ENCODE results near the gene HS6ST2.

The HS6ST2 gene

DNA sequence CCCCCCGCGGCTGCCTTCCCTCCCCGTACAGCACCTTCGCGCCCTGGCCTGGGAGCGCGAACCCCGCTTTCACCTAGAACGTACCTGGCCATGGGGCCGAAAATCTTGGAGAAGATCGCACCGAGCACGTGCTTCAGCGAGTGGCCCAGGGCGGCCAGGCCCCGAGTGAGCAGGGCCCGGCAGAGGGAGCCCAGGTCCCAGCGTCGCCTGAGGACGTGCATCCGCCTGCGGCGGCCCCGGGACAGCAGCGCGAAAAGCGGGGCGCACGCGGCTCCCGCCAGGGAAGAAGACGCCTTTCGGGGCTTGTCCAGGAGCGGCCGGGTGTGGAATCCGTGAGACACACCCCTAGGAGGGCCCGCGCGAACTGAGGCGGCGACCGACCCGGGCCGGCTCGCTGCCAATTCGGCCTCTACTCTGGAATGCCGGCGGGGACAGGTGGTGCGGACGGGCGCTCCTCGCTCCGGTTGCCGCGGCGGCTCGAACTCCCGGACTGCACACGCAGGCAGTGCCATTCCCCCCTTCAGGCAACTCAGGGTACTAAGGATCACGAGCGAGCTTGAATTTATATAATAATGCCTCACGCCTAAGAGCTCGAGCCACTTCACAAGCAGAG lies at the start of gene HS6ST2:
TSS of gene HS6ST2 (minus strand) at position 539 of the 613 bp plus-strand sequence.
- no peak for DNase-seq (ENCODE audit: extremely low spot score)
- CTCF ChIA-PET, result no interaction called here
- POLR2A ChIA-PET, result no interaction called here
- TF ChIP-seq, protein P1, sequence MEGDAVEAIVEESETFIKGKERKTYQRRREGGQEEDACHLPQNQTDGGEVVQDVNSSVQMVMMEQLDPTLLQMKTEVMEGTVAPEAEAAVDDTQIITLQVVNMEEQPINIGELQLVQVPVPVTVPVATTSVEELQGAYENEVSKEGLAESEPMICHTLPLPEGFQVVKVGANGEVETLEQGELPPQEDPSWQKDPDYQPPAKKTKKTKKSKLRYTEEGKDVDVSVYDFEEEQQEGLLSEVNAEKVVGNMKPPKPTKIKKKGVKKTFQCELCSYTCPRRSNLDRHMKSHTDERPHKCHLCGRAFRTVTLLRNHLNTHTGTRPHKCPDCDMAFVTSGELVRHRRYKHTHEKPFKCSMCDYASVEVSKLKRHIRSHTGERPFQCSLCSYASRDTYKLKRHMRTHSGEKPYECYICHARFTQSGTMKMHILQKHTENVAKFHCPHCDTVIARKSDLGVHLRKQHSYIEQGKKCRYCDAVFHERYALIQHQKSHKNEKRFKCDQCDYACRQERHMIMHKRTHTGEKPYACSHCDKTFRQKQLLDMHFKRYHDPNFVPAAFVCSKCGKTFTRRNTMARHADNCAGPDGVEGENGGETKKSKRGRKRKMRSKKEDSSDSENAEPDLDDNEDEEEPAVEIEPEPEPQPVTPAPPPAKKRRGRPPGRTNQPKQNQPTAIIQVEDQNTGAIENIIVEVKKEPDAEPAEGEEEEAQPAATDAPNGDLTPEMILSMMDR (IDR thresholded peaks at IDR 0.05; ENCODE audit: control extremely low read depth, extremely low read depth, low read depth, missing control alignments), result no peak

DNA sequence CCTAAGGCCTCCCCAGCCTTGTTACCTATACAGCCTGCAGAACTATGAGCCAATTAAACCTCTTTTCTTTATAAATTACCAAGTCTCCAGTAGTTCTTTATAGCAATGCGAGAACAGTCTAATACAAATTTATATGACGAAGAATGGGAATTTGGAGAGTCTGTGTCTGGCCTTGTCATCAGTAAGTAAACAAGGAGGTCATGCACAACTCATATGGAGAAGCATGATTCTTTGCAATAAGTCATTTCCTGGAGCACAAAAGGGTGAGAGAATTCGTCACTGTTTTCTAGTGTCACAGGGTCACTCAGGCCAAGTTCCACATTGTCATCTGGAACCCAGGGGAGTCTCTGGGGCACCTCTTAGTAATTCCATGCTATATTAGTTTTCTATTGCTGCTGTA lies 49.0 kb upstream of the HS6ST2 start:
- ChIA-PET CTCF (no interaction called here), POLR2A (no interaction called here)
- DNase-seq (ENCODE audit: extremely low spot score), result no peak
- TF ChIP-seq, protein P1 (IDR thresholded peaks at IDR 0.05; ENCODE audit: control extremely low read depth, extremely low read depth, low read depth, missing control alignments), result no peak

DNA sequence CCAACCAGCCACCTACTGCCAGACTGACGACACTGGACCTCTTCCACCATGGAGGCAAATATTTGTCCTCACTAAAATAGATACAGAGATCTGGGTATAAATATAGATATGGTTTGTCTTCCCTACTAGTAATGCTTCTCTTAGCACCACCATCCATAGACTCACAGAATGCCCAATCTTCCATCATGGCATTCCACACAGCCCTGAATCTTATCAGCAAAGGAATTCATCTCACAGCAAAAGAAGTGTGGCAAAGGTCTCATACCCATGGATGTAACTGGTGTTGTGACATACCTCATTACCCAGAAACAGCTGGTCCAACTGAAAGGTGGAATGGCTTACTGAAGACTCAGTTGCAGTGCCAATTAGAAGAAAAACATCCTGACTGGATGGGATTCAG lies 47.2 kb upstream of the HS6ST2 start:
- ChIA-PET CTCF (interaction anchor here (1.1 to 1.8 kb wide), 2 partner anchors 9 to 665 kb away, joined by 5 to 7 read pairs; no protein-coding TSS in a partner anchor), POLR2A (no interaction called here)
- DNase-seq (ENCODE audit: extremely low spot score), result no peak
- TF ChIP-seq, protein P1 (IDR thresholded peaks at IDR 0.05; ENCODE audit: control extremely low read depth, extremely low read depth, low read depth, missing control alignments), result no peak

DNA sequence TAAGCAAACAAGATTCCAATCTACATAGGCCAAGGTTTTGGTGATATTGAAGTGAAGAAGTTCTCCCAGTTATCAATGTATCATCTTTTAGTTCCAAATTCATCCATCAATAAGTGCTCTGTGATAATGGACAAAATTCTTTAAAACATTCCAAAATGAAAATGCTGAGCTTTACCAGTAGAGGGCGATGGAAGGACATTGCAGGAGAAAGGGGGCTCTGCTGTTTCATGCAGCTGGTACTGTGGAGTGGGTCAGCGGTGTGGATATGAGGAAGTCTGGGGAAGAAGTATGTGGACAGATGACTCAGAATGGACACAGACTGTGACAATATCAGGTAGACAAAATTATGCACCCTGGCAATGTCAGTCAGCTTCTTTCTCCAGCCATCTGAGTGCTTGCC lies 46.6 kb upstream of the HS6ST2 start:
- TF ChIP-seq, protein P1 (IDR thresholded peaks at IDR 0.05; ENCODE audit: control extremely low read depth, extremely low read depth, low read depth, missing control alignments), result peak; percentile 33
- POLR2A ChIA-PET, result no interaction called here

DNA sequence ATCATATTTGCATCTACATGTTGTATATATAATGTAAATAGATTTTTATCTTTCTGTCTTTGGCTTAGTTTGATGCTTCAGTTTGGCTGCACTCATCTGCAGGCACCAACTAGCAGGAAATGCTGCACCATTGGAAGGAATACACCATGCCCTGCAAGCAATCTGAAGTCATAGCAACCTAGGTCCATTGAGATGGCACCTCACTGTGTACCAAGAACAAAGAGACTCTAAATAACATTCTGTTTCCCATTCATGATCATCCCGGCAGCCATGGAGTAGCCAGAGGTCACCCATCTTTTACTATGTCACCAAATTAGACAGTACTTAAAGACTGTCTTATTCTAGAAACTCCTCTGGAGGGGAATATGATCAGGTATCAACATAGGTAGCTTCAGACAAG lies 40.8 kb upstream of the HS6ST2 start:
- CTCF ChIA-PET, result no interaction called here
- TF ChIP-seq, protein P1 (IDR thresholded peaks at IDR 0.05; ENCODE audit: control extremely low read depth, extremely low read depth, low read depth, missing control alignments), result no peak
- DNase-seq (ENCODE audit: extremely low spot score), result no peak
- POLR2A ChIA-PET, result no interaction called here

More for the DNA sequence above, 46.6 kb upstream of the HS6ST2 start:
- DNase-seq (ENCODE audit: extremely low spot score), result peak; percentile 15
- CTCF ChIA-PET, result interaction anchor here (1.1 to 1.8 kb wide), 2 partner anchors 9 to 665 kb away, joined by 5 to 7 read pairs; no protein-coding TSS in a partner anchor

DNA sequence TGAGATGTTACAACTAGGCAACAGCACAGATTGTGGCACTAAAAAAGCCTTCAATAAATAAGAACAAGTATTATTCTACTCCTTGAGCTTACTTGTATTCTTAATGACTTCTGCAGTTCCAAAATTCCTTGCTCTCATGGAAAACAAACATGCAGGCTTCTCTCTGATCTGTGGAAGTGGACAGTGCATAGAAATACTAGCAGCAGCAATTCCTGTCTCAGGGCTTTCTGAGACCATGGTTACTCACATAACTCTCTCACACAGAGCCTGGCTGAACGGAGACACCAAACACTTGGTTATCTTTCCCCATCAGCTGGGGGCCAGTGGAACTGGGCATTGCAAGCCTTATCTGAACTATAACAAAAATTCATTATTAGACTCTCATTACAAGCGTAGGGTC lies 32.4 kb upstream of the HS6ST2 start:
- POLR2A ChIA-PET, result no interaction called here
- TF ChIP-seq, protein P1 (IDR thresholded peaks at IDR 0.05; ENCODE audit: control extremely low read depth, extremely low read depth, low read depth, missing control alignments), result no peak
- no peak for DNase-seq (ENCODE audit: extremely low spot score)
- CTCF ChIA-PET, result interaction anchor here (1.5 kb wide), 1 partner anchor 15 kb away, joined by 3 read pairs; no protein-coding TSS in a partner anchor

All from GM10248 (cell line).